Esophagus muscularis mucosa (tissue), 4 donors: ENCODE data around the gene SETBP1. TPM values are rescaled to one million over a fixed set of nuclear protein-coding genes. Genes with fewer than 3 reads are reported as not detected.

Experiments used
- DNase-seq: peaks from one replicate; pipeline ENCODE4 v3.0.0-alpha.2; 2017; ENCODE audit errors: extremely low spot score
- H3K27ac ChIP-seq, 4 donors: fragments of 200-600 bp; sonication (generic); replicated peaks in 1 of 4; 1 replicate in 3 of 4; 2 replicates in 1 of 4; pipeline ENCODE4 v1.5.1; 2016 to 2019; ENCODE audit warnings: mild to moderate bottlenecking in 1 of 4
- H3K27me3 ChIP-seq, 4 donors: fragments of 200-600 bp; sonication (generic); one replicate each; pipeline versions ENCODE4 v1.5.1 to v1.6.0; 2016 to 2019
- H3K36me3 ChIP-seq, 4 donors: fragments of 200-600 bp; sonication (generic); one replicate each; pipeline ENCODE4 v1.5.1; 2016 to 2019
- H3K4me1 ChIP-seq, 4 donors: fragments of 200-600 bp; sonication (generic); one replicate each; pipeline ENCODE4 v1.5.1; 2016 to 2019
- H3K4me3 ChIP-seq, 4 donors: fragments of 200-600 bp; sonication (generic); 1 replicate in 2 of 4; 2 replicates in 2 of 4; pipeline ENCODE4 v1.5.1; 2016 to 2019; ENCODE audit warnings: mild to moderate bottlenecking in 4 of 4, moderate library complexity in 1 of 4
- H3K9me3 ChIP-seq, 4 donors: fragments of 200-600 bp; sonication (generic); 1 replicate in 3 of 4; 2 replicates in 1 of 4; pipeline ENCODE4 v1.5.1; 2016 to 2019
- EP300 ChIP-seq: sonication (generic); formaldehyde crosslinking; IDR thresholded peaks from one replicate; pipeline ENCODE4 v1.6.1; 2017; ENCODE audit warnings: antibody characterized with exemption
- POLR2A ChIP-seq: fragments of 450-650 bp; IDR thresholded peaks from one replicate; pipeline ENCODE4 v1.6.1; 2017; ENCODE audit warnings: antibody characterized with exemption, moderate library complexity, mild to moderate bottlenecking, low read depth
- POLR2AphosphoS5 ChIP-seq, 2 donors: sonication (generic); formaldehyde crosslinking; IDR thresholded peaks; one replicate each; pipeline ENCODE4 v1.6.1; 2017; ENCODE audit warnings: antibody characterized with exemption in 2 of 2
- WGBS: methylation state at CpG from one replicate; pipeline ENCODE4 v1.1.5; 2018; 5-methylcytosine and 5-hydroxymethylcytosine counted together
- intact Hi-C: fragments of 100-400 bp; cut with DNase I; formaldehyde crosslinking; loops from one replicate; pipeline ENCODE4 v1.15.1; 2023
- total RNA-seq, 4 donors: library from RNA; depleted of rRNA; stranded (reverse); fragments of >200 nt; gene quantifications; one replicate each; pipeline versions ENCODE4 v1.1.0 to v1.2.1, GENCODE V29; 2016
- TF ChIP-seq, protein P1 (sequence below), 3 experiments: fragments of 200-600 bp in 2 of 3; fragments of 450-650 bp in 1 of 3; sonication (generic) in 2 of 3; IDR thresholded peaks; one replicate each; pipeline ENCODE4 v1.5.1; 2017 to 2019; ENCODE audit warnings: antibody characterized with exemption in 3 of 3, mild to moderate bottlenecking in 2 of 3, moderate library complexity in 1 of 3

The SETBP1 gene
- total RNA-seq, 4 donors from 2014 or later, result 40.9 to 86.5 (median 65.1) TPM

DNA sequence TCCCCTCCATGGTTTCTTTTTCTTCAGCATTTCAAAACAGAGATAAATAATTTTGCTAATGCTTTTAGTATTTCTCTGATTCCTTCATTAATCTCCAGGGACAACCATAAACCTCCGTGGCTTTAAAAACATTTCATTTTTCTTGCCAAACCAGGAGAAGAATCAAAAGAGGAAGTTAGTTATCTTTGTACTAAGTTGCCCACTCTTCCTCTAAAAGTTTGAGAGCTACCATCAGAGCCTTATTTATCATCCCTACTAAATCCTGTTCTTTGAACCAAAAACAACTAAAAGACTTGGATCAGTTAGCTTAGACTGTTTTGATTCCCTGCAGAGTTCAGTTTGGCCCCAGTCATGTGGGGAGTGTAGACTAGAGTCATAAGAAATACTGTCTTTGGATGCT lies 208.4 kb downstream of the SETBP1 start:
- Histone ChIP-seq H3K27ac (no peak overlapping the region), H3K36me3 (no peaks in the 10 kb centered on the region), H3K27me3 (no peaks in the 10 kb centered on the region), H3K4me1 (peaks cover 0 to 19% (median 14%) of the 10 kb centered on the region in 4 donors), H3K9me3 (no peaks in the 10 kb centered on the region), H3K4me3 (no peak overlapping the region)
- intact Hi-C loops, result no loop called here
- DNase-seq, result no peak
- WGBS, result 6% methylated on average over 1 of the region's 1 CpG
- TF ChIP-seq POLR2A (no peak), POLR2AphosphoS5 (IDR thresholded peaks at IDR 0.05) (no peak), EP300 (no peak)
- TF ChIP-seq, protein P1, sequence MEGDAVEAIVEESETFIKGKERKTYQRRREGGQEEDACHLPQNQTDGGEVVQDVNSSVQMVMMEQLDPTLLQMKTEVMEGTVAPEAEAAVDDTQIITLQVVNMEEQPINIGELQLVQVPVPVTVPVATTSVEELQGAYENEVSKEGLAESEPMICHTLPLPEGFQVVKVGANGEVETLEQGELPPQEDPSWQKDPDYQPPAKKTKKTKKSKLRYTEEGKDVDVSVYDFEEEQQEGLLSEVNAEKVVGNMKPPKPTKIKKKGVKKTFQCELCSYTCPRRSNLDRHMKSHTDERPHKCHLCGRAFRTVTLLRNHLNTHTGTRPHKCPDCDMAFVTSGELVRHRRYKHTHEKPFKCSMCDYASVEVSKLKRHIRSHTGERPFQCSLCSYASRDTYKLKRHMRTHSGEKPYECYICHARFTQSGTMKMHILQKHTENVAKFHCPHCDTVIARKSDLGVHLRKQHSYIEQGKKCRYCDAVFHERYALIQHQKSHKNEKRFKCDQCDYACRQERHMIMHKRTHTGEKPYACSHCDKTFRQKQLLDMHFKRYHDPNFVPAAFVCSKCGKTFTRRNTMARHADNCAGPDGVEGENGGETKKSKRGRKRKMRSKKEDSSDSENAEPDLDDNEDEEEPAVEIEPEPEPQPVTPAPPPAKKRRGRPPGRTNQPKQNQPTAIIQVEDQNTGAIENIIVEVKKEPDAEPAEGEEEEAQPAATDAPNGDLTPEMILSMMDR (IDR thresholded peaks at IDR 0.05), result no peak

DNA sequence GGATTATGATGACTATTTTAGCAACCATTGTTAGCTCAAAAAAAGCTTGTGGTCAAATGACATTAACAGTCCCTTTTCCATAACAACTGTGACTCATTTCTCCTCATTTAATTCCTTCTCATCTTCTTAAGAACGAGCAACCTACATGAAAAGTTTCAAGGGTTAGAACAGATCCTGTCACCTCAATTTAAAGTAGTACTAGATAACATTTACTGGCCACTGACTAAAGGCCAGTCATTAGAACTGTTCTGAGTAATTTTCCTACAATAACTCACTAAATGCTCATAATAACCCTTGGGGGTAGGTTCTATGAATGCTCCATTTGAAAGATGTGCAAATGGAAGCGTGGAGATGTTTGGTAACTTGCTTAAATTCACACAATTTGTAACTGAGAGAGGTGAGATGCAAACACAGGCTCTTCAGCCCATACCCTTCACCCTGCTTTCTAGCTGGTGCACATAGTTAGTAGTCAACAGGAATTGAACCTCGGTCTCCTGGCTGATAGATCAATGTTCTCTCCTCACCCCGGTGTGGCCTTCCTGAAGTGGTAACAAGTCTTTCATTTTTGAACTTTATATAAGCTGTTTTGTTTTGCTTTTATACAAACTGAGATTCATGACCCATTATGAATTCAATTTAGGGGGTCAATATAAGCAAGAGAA lies 212.5 kb downstream of the SETBP1 start:
- WGBS, result 84% methylated on average over 4 of the region's 4 CpGs
- H3K27me3 ChIP-seq, result no peaks in the 10 kb centered on the region
- TF ChIP-seq POLR2A, result no peak
- TF ChIP-seq EP300, result no peak
- TF ChIP-seq POLR2AphosphoS5 (IDR thresholded peaks at IDR 0.05), result no peak
- TF ChIP-seq, protein P1 (IDR thresholded peaks at IDR 0.05), result no peak
- intact Hi-C loops, result no loop called here
- H3K4me3 ChIP-seq, result no peak overlapping the region
- H3K4me1 ChIP-seq, result peaks cover 2 to 24% (median 21%) of the 10 kb centered on the region in 4 donors
- H3K9me3 ChIP-seq, result no peaks in the 10 kb centered on the region
- H3K36me3 ChIP-seq, result no peaks in the 10 kb centered on the region
- no peak overlapping the region for H3K27ac ChIP-seq
- DNase-seq, result no peak

DNA sequence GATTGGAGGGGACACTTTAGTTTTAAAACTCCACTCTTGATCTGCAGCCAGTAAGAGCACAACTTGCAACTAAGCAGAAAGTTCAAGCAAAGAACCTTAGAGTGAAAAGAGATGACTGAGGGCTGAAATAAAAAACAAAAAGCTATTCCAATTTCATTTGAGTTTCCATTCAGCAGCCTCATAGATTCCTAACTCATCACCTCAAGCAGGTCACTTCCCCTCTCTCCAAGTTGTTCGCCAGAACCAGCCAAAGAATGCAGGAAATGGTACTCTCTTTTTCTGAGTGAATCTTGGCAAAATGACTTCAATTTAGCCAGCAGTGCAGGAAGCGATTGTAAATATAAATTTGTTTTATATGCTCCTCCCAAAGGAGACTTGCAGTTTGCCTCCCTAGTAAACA lies 213.3 kb downstream of the SETBP1 start:
- Histone ChIP-seq H3K4me1 (peaks cover 5 to 27% (median 26%) of the 10 kb centered on the region in 4 donors), H3K36me3 (no peaks in the 10 kb centered on the region), H3K27ac (no peak overlapping the region), H3K9me3 (no peaks in the 10 kb centered on the region), H3K27me3 (no peaks in the 10 kb centered on the region), H3K4me3 (no peak overlapping the region)
- 58% methylated on average over 2 of the region's 2 CpGs for WGBS
- no peak for DNase-seq
- intact Hi-C loops, result no loop called here
- TF ChIP-seq EP300 (no peak), POLR2AphosphoS5 (IDR thresholded peaks at IDR 0.05) (no peak), POLR2A (no peak)
- TF ChIP-seq, protein P1 (IDR thresholded peaks at IDR 0.05), result no peak

DNA sequence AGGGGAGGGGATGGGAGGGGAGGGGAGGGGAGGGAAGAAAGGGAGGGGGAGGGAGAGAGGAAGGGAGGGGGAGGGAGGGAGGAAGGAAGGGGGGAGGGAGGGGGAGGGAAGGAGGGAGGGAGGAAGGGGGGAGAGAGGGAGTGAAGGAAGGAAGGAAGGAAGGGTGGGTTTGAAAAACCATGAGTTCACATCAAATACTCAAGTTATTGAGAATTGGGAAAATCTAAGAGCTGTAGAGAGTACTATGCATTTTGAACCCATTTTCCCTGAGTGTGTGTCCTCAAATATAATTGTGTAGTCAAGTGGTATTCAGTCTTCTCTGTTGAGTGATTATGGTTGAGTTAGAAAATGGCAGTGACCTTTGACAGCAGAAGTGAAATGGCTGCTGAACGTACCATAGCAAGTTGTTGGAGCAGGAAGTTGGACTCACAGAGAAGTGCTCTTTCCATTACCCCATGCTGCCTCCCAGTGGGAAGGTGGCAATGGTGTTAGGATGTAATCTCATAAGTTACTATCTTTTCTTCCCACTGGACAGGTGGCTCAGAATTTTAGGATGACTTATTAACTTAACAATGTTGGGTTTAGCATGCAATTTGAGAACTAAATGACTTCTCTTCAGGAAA lies 214.6 kb downstream of the SETBP1 start:
- WGBS, result 7% methylated on average over 1 of the region's 1 CpG
- DNase-seq, result no peak
- H3K4me1 ChIP-seq, result peaks cover 5 to 28% (median 24%) of the 10 kb centered on the region in 4 donors
- no peaks in the 10 kb centered on the region for H3K9me3 ChIP-seq
- TF ChIP-seq, protein P1 (IDR thresholded peaks at IDR 0.05), result peak; percentile 19 to 54 (median 32)
- no peak for TF ChIP-seq POLR2AphosphoS5 (IDR thresholded peaks at IDR 0.05)
- intact Hi-C loops, result loop anchor here (5.0 kb wide), 1 partner anchor 218 kb away; no protein-coding TSS in a partner anchor
- H3K4me3 ChIP-seq, result no peak overlapping the region
- H3K36me3 ChIP-seq, result no peaks in the 10 kb centered on the region
- no peaks in the 10 kb centered on the region for H3K27me3 ChIP-seq
- H3K27ac ChIP-seq, result no peak overlapping the region
